SHP77 treated with DMSO at 0.1 percent for 48 hours (cell line): Measurements from ENCODE around the gene SHMT2.

Experiments
- DNase-seq: peaks from one replicate; lab custom pipeline; 2025; lab: John Stamatoyannopoulos, UW

Gene SHMT2

DNA sequence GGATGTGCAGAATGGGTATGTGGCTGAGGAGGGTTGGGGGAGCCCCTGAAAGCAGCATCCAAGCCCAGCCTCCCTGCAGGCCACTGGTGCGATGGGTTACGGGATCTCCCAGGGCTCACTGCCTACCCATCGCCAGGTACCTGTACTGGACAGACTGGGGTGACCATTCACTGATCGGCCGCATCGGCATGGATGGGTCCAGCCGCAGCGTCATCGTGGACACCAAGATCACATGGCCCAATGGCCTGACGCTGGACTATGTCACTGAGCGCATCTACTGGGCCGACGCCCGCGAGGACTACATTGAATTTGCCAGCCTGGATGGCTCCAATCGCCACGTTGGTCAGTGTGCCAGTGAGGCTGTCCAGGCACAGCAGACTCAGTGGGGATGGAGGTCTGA lies 31.2 kb upstream of the SHMT2 start:
- no peak for DNase-seq

DNA sequence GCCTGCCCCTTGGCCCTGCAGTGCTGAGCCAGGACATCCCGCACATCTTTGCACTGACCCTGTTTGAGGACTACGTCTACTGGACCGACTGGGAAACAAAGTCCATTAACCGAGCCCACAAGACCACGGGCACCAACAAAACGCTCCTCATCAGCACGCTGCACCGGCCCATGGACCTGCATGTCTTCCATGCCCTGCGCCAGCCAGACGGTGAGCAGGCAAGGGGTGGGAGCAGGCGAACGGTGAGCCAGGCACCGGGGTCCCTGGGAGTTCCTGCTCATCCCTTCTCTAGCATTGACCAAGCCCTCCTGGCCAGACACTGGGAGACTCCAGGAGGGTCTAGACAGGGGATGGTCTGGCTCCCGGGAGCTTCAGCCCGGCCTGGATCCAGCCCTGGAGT lies 30.3 kb upstream of the SHMT2 start:
- no peak for DNase-seq

DNA sequence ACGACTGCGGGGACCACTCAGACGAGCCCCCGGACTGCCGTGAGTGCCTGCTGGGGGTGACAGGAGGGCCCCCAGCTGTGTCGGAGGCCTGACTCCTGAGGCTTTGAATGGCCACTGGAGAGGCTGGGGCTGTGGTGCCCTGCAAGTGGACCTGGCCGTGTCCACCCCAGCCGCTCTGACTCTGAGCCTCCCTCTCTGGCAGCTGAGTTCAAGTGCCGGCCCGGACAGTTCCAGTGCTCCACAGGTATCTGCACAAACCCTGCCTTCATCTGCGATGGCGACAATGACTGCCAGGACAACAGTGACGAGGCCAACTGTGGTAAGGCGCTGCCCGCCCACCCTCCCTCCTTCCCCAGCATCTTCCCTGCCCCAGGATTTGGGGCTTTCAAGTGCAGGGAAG lies 29.0 kb upstream of the SHMT2 start:
- no peak for DNase-seq

DNA sequence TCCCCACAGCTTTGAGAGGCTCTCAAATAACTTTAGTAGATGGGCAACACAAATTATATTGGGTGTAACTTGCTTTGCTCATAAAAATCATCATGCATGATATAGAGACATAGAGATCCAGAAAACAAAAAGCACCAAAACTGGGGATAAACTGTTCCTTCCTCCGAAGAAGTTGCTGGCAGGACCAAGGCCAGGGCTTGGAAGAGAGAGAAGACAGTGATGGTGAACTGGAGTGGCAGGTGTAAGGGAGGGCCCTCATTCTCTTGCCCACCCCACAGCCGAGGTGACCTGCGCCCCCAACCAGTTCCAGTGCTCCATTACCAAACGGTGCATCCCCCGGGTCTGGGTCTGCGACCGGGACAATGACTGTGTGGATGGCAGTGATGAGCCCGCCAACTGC lies 28.3 kb upstream of the SHMT2 start:
- no peak for DNase-seq

DNA sequence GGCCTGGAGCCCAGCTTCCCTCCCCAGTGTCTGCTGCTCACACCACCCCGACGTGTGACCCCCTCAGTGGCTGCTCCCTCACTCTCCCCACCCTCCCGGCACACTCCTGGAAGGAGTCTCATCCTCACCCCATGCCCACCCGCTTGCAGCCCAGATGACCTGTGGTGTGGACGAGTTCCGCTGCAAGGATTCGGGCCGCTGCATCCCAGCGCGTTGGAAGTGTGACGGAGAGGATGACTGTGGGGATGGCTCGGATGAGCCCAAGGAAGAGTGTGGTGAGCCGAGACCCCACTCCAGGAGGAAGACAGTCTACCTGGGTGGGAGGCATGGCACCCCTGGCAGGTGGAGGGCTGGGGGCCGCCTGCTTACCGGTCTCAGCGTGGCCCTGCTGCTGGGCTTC lies 27.9 kb upstream of the SHMT2 start:
- DNase-seq, result no peak

GRCh38 chr12:57202321-57202720 lies 27.2 kb upstream of the SHMT2 start:
- no peak for DNase-seq

DNA sequence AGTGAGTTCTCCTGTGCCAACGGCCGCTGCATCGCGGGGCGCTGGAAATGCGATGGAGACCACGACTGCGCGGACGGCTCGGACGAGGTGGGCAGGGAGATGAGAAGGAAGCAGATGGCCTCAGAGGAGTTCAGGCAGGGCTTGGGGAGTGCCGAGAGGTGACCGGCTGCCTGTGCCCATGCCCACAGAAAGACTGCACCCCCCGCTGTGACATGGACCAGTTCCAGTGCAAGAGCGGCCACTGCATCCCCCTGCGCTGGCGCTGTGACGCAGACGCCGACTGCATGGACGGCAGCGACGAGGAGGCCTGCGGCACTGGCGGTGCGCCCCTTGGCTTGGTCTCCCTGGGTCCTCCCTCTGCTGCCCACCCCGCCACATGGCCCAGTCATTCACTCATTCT lies 26.3 kb upstream of the SHMT2 start:
- DNase-seq, result no peak

- DNase-seq, result no peak
Observed at GRCh38 chr12:57203791-57204190, 25.7 kb upstream of the SHMT2 start.

DNA sequence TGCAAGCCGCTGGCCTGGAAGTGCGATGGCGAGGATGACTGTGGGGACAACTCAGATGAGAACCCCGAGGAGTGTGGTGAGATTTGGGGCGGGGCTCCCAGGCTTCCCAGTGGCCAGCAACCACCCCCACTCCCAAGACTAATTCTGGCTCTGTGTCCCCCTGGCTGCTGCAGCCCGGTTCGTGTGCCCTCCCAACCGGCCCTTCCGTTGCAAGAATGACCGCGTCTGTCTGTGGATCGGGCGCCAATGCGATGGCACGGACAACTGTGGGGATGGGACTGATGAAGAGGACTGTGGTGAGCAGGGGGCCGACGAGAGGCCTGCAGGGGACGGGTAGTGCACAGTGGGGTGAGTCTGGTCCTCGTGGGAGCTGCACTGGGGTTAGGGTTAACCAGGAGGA lies 25.1 kb upstream of the SHMT2 start:
- DNase-seq, result no peak

DNA sequence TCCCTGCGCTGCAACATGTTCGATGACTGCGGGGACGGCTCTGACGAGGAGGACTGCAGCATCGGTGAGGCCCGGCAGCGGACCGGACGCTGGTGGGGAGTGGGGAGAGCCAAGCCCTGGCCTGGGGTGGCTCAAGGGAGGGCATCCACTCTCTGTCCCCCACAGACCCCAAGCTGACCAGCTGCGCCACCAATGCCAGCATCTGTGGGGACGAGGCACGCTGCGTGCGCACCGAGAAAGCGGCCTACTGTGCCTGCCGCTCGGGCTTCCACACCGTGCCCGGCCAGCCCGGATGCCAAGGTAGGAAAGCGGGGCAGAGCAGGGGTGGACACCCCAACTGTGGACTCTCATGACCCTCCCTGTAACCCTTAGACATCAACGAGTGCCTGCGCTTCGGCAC lies 24.3 kb upstream of the SHMT2 start:
- no peak for DNase-seq

DNA sequence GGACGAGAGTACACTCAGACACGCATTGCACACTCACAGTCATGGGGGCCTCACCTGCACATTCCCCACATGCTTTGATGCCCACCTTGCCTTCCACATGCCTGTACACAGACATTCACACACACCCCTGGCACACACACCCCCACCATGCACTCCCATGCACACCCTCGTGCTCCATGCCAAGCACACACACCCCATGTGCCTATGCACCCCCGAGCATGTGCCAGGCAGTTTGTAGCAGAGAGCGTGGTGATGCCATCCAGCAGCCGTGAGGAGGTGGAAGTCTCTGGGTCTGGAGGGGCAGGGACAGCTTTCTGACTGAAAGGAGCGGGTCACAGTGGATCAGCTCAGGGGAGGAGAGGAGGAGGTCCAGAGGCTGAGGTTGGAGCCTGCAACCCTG lies 23.6 kb upstream of the SHMT2 start:
- no peak for DNase-seq

- no peak for DNase-seq
Observed at GRCh38 chr12:57207731-57208630, 21.5 kb upstream of the SHMT2 start.

DNA sequence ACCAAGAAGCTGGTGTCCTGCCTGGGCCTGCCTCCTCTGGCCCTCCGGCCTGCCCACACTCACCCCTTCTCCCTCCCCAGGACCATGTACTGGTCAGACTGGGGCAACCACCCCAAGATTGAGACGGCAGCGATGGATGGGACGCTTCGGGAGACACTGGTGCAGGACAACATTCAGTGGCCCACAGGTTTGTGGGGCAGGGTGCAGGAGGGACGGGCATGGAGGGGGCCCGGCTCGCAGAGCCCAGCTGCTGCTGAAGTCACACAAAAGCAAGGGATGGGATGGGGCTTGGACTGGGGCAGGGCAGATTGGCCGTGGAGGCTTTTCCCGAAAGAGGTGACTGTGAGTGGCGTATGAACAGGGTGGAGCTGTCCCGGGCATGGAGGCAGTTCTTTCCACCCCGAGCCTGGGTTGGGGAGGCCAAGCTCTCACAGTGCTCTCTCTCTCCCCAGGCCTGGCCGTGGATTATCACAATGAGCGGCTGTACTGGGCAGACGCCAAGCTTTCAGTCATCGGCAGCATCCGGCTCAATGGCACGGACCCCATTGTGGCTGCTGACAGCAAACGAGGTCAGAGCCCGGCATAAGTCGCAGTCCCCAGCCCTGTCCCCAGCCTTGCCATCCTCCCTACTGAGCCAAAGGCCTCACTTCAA lies 20.8 kb upstream of the SHMT2 start:
- DNase-seq, result no peak

GRCh38 chr12:57209916-57210315 lies 19.6 kb upstream of the SHMT2 start:
- no peak for DNase-seq

DNA sequence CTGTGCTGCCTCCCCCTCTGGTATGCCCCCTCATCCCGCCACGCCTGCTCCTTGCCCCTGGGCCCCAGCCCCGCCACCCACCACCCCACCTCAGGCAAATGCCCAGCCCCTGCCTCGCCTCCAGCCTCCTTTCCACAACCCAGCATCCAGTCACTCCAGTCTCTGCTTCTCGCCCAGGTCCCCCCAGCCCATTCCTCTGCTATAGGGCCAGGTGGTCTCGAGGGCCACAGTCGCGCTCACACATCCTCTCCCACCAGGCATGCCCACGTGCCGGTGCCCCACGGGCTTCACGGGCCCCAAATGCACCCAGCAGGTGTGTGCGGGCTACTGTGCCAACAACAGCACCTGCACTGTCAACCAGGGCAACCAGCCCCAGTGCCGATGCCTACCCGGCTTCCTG lies 19.1 kb upstream of the SHMT2 start:
- DNase-seq, result no peak

GRCh38 chr12:57210926-57211692 lies 18.4 kb upstream of the SHMT2 start:
- DNase-seq, result no peak

- DNase-seq, result no peak
Observed at GRCh38 chr12:57211791-57212700, 17.5 kb upstream of the SHMT2 start.

- no peak for DNase-seq
Observed at GRCh38 chr12:57212701-57213057, 16.8 kb upstream of the SHMT2 start.

DNA sequence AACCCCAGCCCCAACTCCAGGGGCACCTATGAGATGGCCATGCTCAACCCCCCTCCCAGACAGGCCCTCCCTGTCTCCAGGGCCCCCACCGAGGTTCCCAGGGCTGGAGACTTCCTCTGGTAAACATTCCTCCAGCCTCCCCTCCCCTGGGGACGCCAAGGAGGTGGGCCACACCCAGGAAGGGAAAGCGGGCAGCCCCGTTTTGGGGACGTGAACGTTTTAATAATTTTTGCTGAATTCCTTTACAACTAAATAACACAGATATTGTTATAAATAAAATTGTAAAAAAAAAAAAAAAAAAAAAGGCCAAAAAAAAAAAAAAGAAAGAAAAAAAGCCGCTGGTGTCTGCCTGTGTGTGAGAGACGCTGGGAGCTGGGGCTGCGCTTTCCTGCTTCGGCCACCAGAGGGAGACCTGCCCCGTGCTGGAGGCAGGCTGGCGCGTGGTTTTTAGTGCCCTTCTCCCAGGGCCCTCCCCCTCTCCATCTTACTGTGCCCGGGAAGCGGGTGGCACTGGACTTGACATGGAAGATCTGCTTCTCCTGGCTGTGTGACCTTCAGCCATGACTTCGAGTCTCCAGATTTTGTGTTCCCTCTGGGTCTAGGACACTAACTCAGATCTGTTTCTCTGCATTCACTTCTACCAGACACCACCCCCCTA lies 16.3 kb upstream of the SHMT2 start:
- peak; percentile 63 for DNase-seq

- peak; percentile 38 for DNase-seq
Observed at GRCh38 chr12:57213763-57214397, 15.6 kb upstream of the SHMT2 start.

GRCh38 chr12:57214398-57214781 lies 15.1 kb upstream of the SHMT2 start:
- no peak for DNase-seq
